Cortex of kidney (tissue), 1 donor: ENCODE measurements around the gene CES3.
"Not testable (repeated sequence)": the region's sequence is repeated elsewhere in the genome, so short reads cannot be mapped to it uniquely, and the experiment has no call there.

Experiments
- DNase-seq: peaks from one replicate; lab custom pipeline; 2025; lab: John Stamatoyannopoulos, UW

Gene CES3

GRCh38 chr16:66970775-66971720 is 10.0 kb downstream of the CES3 start:
- no peak for DNase-seq

DNA sequence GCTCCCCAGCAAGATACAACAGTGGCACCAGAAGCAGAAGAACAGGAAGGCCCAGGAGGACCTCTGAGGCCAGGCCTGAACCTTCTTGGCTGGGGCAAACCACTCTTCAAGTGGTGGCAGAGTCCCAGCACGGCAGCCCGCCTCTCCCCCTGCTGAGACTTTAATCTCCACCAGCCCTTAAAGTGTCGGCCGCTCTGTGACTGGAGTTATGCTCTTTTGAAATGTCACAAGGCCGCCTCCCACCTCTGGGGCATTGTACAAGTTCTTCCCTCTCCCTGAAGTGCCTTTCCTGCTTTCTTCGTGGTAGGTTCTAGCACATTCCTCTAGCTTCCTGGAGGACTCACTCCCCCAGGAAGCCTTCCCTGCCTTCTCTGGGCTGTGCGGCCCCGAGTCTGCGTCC is 11.9 kb downstream of the CES3 start:
- DNase-seq, result no peak

- DNase-seq, result no peak
These were observed 12.7 kb downstream of the CES3 start for GRCh38 chr16:66973716-66974115.

DNA sequence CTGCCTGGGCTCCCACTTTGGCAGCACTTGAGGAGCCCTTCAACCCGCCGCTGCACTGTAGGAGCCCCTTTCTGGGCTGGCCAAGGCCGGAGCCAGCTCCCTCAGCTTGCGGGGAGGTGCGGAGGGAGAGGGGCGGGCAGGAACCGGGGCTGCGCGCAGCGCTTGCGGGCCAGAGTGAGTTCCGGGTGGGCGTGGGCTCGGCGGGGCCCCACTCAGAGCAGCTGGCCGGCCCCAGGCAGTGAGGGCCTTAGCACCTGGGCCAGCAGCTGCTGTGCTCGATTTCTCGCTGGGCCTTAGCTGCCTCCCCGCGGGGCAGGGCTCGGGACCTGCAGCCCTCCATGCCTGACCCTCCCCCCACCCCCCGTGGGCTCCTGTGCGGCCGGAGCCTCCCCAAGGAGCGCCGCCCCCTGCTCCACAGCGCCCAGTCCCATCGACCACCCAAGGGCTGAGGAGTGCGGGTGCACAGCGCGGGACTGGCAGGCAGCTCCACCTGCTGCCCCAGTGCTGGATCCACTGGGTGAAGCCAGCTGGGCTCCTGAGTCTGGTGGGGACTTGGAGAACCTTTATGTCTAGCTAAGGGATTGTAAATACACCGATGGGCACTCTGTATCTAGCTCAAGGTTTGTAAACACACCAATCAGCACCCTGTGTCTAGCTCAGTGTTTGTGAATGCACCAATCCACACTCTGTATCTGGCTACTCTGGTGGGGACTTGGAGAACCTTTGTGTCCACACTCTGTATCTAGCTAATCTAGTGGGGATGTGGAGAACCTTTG is 13.3 kb downstream of the CES3 start:
- not testable (repeated sequence) for DNase-seq

DNA sequence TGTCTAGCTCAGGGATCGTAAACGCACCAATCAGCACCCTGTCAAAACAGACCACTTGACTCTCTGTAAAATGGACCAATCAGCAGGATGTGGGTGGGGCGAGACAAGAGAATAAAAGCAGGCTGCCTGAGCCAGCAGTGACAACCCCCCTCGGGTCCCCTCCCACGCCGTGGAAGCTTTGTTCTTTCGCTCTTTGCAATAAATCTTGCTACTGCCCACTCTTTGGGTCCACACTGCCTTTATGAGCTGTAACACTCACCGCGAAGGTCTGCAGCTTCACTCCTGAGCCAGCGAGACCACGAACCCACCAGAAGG is 13.8 kb downstream of the CES3 start:
- DNase-seq, result not testable (repeated sequence)

DNA sequence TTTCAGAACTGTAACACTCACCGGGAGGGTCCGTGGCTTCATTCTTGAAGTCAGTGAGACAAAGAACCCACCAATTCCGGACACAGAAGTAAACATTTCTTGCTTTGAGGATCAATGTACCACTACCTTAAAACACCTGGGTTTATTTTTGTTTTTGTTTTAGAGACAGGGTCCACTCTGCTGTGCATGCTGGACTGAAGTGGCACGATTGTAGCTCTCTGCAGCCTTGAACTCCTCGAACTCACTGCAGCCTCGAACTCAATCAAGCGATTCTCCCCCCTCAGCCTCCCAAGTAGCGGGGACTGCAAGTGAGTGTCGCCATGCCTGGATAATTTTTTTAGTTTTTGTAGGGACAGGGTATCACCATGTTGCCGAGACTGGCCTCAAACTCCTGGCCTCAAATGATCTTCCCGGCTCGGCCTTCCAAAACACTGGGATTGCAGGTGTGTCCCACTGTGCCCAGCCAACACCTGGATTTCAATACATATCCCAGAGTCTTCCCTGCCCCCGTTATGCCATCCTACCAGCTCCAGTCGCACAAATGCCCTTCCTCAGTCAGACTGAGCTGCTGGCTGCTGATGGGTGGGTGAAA is 14.3 kb downstream of the CES3 start:
- DNase-seq, result no peak

DNA sequence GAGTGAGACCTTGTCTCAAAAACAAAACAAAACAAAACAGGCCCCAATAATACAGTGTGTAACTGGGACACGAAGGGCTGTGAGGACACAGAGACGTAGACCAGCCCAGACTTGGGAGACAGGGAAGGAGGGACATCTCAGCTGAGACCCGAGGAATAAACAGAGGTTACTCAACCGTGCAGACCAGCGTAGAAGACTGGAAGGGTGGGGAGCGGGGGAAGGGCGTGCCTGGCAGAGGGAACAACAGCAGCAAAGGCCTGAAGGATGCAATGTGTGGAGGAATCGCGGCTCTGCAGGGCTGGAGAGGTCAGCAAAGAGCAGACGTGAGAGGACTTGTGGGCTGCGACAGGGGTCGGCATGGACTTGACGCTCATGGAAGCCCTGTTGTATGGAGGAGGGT is 15.7 kb downstream of the CES3 start:
- no peak for DNase-seq

- DNase-seq, result no peak
These were observed 16.5 kb downstream of the CES3 start for GRCh38 chr16:66977341-66978113.

DNA sequence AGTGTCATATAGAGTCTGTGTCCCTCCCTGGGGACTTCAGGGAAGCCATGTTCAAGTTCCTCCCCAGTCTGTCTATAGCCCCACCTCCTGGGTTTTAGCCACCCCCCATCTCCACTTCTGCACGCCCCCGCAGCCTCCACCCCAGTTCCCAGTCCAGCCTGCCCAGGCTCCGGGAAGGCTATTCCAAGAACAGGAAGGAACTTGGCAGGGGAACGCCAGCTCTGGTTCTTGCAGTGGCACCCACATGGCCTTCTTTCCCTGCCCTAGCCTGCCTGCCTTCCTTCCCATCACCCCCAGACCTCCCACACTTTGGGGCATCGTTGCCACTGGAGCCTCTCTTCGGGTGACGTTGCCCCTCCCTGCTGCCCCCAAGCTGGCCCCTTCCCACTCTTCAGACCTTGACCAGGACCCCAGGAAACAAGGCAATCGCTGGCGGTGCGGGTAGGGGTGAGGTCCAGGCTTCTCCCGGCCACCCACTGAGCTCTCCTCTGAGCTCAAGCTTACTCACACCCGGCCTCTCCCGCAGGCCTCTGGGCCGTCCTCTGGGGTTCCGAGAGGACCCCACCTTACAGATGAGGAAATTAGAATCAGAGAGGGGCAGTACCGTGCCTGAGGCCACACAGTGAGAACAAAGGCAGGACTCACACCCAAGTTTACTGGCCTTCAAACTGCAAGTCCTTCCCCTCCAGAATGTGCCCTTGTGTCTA is 18.1 kb downstream of the CES3 start:
- DNase-seq, result no peak

- no peak for DNase-seq
These were observed 22.0 kb downstream of the CES3 start for GRCh38 chr16:66983033-66983432.

- DNase-seq, result no peak
These were observed 23.8 kb downstream of the CES3 start for GRCh38 chr16:66984892-66985311.

- no peak for DNase-seq
These were observed 25.5 kb downstream of the CES3 start for GRCh38 chr16:66986559-66986958.

DNA sequence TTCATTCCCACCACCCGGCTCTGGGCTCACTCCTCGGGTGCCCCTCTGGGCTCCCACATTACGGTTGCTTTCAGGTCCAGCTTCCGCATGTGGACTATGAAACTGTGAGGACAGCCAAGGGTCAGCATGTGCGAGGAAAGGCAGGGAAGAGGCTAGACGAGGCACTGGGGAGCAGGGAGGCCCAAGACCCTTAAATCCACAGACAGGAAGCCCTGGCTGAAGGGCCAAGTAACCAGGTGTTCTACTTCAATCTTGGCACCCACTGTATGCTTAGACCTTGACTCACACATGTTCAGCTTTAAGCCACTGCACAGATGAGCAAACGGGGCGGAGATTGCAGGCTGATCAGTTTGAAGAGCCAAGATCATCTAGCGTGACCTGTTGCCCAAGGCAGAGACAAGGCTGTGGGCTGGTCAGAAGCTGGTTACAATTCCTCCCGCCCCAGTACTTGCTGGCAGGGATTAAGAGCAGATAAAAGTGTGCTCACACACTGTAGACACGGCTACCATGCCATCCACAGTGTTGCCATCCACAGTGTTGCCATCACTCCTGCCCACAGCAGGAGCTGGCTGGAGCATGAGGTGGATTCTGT is 27.2 kb downstream of the CES3 start, which contains the start of gene CES4A:
Gene CES4A (plus strand): TSS at position 393 of the 592 bp plus-strand sequence. CDS start 184 bp downstream, at position 577.
- DNase-seq, result no peak

GRCh38 chr16:66991545-66992077 is 30.5 kb downstream of the CES3 start:
- no peak for DNase-seq

DNA sequence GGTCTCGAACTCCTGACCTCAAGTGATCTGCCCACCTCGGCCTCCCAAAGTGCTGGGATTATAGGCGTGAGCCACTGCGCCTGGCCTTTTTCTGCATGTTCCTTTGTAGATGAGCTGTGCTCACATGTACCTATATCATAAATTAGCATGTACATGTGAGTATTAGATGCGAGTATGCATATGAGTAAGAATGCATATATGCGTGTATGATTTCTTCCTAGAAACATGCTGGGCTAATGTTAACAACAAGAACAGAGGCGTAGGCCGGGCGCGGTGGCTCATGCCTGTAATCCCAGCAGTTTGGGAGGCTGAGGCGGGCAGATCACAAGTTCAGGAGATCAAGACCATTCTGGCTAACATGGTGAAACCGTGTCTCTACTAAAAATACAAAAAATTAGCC is 32.5 kb downstream of the CES3 start:
- not testable (repeated sequence) for DNase-seq

DNA sequence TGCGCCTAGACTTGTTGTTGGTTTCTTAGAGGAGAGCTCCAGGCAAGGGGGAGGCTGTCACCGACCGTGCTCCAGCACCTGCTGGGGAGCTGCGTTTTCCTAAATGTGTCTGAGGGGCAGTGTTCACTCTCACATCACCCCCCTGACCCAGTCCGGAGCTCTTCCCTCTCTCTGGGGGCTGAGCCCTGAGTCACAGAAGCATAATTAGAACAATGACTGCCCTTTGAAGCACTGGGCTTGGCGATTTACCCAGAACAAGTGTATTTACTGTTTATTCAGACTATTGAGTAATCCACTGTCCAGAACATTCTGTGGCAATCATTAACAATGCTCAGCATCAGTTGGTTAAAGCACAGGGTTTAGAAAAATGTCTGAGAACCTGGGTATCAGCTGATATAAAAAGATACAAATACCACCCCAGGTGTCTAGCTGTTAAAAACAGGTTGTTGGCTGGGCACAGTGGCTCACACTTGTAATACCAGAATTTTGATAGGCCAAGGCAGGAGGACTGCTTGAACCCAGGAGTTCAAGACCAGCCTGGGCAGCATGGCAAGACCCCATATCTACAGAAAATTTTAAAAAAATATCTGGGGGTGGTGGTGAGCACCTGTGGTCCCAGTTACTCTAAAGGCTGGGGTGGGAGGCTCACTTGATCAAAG is 35.4 kb downstream of the CES3 start:
- DNase-seq, result no peak

DNA sequence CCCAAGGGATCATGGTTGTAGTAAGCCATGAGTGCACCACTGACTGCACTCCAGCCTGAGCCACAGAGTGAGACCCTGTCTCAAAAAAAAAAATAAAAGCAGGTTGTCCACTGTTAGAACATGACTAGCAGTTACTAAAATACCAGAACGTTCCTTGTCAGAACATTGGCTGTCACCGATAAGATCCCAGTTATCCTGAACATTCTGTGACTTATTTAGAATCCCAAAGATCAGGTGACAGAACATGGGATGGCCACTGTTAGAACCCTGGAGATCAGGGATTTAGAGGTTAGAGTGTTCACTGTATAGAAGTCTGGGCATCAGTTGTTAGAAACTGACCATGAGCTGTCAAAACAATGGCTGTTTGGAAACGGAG is 35.9 kb downstream of the CES3 start:
- DNase-seq, result no peak

- DNase-seq, result no peak
These were observed 39.6 kb downstream of the CES3 start for GRCh38 chr16:67000384-67001351.

- DNase-seq, result no peak
These were observed 40.7 kb downstream of the CES3 start for GRCh38 chr16:67001726-67002125.
